ENCODE data around the gene YEATS2. TPM values are rescaled to one million over a fixed set of nuclear protein-coding genes. Genes with fewer than 3 reads are reported as not detected.

The YEATS2 gene
- total and polyA plus RNA-seq, 2 of the 4 experiments (the other 2 are of a cell fraction), result 30.1 to 43.0 TPM

DNA sequence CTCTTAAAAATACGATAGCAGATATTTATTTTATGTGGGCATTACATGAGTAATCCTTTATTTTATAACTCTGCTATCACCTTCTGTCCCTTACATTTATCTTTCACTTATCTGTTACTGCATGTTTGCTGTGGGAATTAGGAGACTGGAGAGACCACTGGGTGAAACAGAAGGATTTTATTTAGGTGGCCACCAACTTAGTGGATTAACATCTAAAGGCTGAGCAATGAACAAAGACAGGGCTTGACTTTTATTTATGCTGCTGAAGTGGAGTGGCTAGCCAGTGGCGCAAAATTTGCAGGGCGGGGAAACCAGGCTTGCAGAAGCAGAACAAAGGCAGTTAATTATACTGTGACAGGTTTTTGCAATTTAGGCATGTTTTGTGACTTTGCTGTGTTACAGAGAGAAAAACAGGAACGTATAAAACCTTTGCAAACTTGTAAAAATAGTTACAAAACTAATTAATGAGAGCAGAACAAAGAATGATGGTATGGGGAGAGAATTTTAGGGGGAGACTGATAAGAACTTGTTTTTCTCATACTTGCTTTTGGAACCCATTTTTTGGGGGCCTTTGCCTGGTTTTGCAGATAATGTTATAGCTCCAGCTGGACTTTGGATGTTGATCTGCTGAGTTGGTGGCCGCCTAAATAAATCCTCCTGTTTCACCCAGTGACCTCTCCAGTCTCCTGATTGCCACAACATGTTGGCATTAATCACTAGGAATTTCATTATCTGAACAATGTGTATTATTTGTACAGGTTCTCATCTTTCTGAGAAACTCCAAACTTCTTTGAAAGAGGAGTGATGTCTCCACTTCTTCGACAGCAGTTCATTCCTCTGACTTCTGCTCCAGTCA, 44.2 kb upstream of the YEATS2 start:
- no peak overlapping the region for H2BK120ac ChIP-seq (ENCODE audit: low read depth, low read length)
- no peak overlapping the region for H4K5ac ChIP-seq (ENCODE audit: low read depth, low read length)
- H3K27ac ChIP-seq (ENCODE audit: insufficient read depth, low read length), result no peak overlapping the region
- H3K79me1 ChIP-seq (ENCODE audit: low read depth in 1 of 2, low read length in 2 of 2), result no peaks in the 10 kb centered on the region; a peak in 1 of 4 replicates
- no peaks in the 10 kb centered on the region for H3K4me1 ChIP-seq (ENCODE audit: control insufficient read depth, insufficient read depth, low read length)
- BruUV-seq (replicated peaks), result no TSS peak
- H4K91ac ChIP-seq (ENCODE audit: insufficient read depth, low read depth, low read length), result no peak overlapping the region
- no peak overlapping the region for H3K18ac ChIP-seq (ENCODE audit: low read depth, low read length)
- no peak overlapping the region for H3K4ac ChIP-seq (ENCODE audit: low read depth, low read length)
- no peak overlapping the region for H2AK5ac ChIP-seq (ENCODE audit: low read depth, low read length)
- no peaks in the 10 kb centered on the region for H4K20me1 ChIP-seq (ENCODE audit: insufficient read depth, low read length)
- TF ChIP-seq, protein P1, sequence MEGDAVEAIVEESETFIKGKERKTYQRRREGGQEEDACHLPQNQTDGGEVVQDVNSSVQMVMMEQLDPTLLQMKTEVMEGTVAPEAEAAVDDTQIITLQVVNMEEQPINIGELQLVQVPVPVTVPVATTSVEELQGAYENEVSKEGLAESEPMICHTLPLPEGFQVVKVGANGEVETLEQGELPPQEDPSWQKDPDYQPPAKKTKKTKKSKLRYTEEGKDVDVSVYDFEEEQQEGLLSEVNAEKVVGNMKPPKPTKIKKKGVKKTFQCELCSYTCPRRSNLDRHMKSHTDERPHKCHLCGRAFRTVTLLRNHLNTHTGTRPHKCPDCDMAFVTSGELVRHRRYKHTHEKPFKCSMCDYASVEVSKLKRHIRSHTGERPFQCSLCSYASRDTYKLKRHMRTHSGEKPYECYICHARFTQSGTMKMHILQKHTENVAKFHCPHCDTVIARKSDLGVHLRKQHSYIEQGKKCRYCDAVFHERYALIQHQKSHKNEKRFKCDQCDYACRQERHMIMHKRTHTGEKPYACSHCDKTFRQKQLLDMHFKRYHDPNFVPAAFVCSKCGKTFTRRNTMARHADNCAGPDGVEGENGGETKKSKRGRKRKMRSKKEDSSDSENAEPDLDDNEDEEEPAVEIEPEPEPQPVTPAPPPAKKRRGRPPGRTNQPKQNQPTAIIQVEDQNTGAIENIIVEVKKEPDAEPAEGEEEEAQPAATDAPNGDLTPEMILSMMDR (conservative IDR thresholded peaks at IDR 0.05; ENCODE audit: low read depth, low read length), result no peak
- TF ChIP-seq SMC3 (IDR thresholded peaks at IDR 0.05; ENCODE audit: low read depth, low read length), result no peak
- no peak for TF ChIP-seq RCOR1 (IDR thresholded peaks at IDR 0.05; ENCODE audit: insufficient replicate concordance, low read length)
- no peak for TF ChIP-seq BHLHE40 (IDR thresholded peaks at IDR 0.05; ENCODE audit: low read depth, low read length)
- TF ChIP-seq RFX5 (IDR thresholded peaks at IDR 0.05; ENCODE audit: low read depth, low read length), result no peak
- no peak for TF ChIP-seq FOS (IDR thresholded peaks at IDR 0.05; ENCODE audit: low read depth, low read length)
- no peak for TF ChIP-seq MXI1 (IDR thresholded peaks at IDR 0.05; ENCODE audit: borderline replicate concordance, low read depth, low read length)
- TF ChIP-seq MAZ (IDR thresholded peaks at IDR 0.05; ENCODE audit: borderline replicate concordance, low read depth, low read length), result no peak
- TF ChIP-seq, protein P2, sequence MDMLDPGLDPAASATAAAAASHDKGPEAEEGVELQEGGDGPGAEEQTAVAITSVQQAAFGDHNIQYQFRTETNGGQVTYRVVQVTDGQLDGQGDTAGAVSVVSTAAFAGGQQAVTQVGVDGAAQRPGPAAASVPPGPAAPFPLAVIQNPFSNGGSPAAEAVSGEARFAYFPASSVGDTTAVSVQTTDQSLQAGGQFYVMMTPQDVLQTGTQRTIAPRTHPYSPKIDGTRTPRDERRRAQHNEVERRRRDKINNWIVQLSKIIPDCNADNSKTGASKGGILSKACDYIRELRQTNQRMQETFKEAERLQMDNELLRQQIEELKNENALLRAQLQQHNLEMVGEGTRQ (IDR thresholded peaks at IDR 0.05; ENCODE audit: low read depth, low read length), result no peak
- TF ChIP-seq ELK1 (IDR thresholded peaks at IDR 0.05; ENCODE audit: borderline replicate concordance, low read depth, low read length), result no peak
- no peak for TF ChIP-seq MAFK (IDR thresholded peaks at IDR 0.05; ENCODE audit: low read depth, low read length)
- TF ChIP-seq RAD21 (IDR thresholded peaks at IDR 0.05; ENCODE audit: low read length), result no peak
- H2AK9ac ChIP-seq (replicated peaks; ENCODE audit: low read depth, low read length, poor library complexity), result no peak overlapping the region
- POLR2A ChIA-PET (ENCODE audit: unreplicated experiment), result no interaction called here
- dilution Hi-C loops (cut with HindIII; ENCODE audit: low sequenced_read_pairs, unreplicated experiment) (no loop called here), in situ Hi-C loops (cut with MboI; ENCODE audit: low sequenced_read_pairs) (no loop called here), intact Hi-C loops (cut with micrococcal nuclease) (no loop called here)
- no peak overlapping the region for H3K56ac ChIP-seq (ENCODE audit: extremely low read depth, insufficient read depth, low read length)
- no peak overlapping the region for H2BK15ac ChIP-seq (ENCODE audit: low read depth, low read length)
- no peak overlapping the region for H3K23ac ChIP-seq (ENCODE audit: low read depth, low read length)
- peaks cover 22% of the 10 kb centered on the region for H3K36me3 ChIP-seq (ENCODE audit: control insufficient read depth, insufficient read depth, low read length)
- peaks cover 25% of the 10 kb centered on the region for H3K9me3 ChIP-seq (ENCODE audit: control insufficient read depth, insufficient read depth, low read length)
- no peaks in the 10 kb centered on the region for H3K9me1 ChIP-seq (ENCODE audit: insufficient read depth, low read length)
- H2BK5ac ChIP-seq (ENCODE audit: low read depth, low read length, poor library complexity, severe bottlenecking), result no peak overlapping the region
- 88% methylated on average over 3 of the region's 6 CpGs; no CpG with 5 or more reads in 1 of the 2 experiments for WGBS, 2 experiments (ENCODE audit: extremely low coverage in 2 of 2, insufficient read length in 1 of 2)
- DNase-seq, result no peak
- H2BK20ac ChIP-seq (ENCODE audit: low read depth, low read length), result no peak overlapping the region
- H3K4me2 ChIP-seq (ENCODE audit: low read depth, low read length), result no peak overlapping the region
- H3K9ac ChIP-seq (ENCODE audit: low read depth, low read length), result no peak overlapping the region
- CTCF ChIA-PET, result no interaction called here
- no peak overlapping the region for H3K4me3 ChIP-seq (ENCODE audit: insufficient read depth, low read depth, low read length)
- no peak overlapping the region for H4K8ac ChIP-seq (ENCODE audit: low read depth in 2 of 2, low read length in 2 of 2)
- H2AFZ ChIP-seq (replicated peaks; ENCODE audit: low read length, poor library complexity), result no peak overlapping the region
- no peaks in the 10 kb centered on the region for H3K27me3 ChIP-seq (ENCODE audit: control insufficient read depth, insufficient read depth, low read length)
- H3K14ac ChIP-seq (replicated peaks; ENCODE audit: low read depth, low read length), result no peak overlapping the region
- no peak for ATAC-seq (ENCODE audit: low read depth)

All from IMR-90 (cell line).